ENCODE data around the gene MLLT10.

- TF ChIP-seq MAX (IDR thresholded peaks at IDR 0.05; ENCODE audit: low read depth, low read length): no peak
- TF ChIP-seq CTCF (IDR thresholded peaks at IDR 0.05; ENCODE audit: low read depth, low read length): no peak
- no peak for TF ChIP-seq POLR2A (IDR thresholded peaks at IDR 0.05; ENCODE audit: extremely low read depth, insufficient read length)
- TF ChIP-seq MYC (IDR thresholded peaks at IDR 0.05; ENCODE audit: low read depth, low read length): no peak
Observed at GRCh38 chr10:21744223-21744622, 210.2 kb downstream of the MLLT10 start.

Measured in NB4 (cell line).